ENCODE measurements around the gene SMOC2.

DNA sequence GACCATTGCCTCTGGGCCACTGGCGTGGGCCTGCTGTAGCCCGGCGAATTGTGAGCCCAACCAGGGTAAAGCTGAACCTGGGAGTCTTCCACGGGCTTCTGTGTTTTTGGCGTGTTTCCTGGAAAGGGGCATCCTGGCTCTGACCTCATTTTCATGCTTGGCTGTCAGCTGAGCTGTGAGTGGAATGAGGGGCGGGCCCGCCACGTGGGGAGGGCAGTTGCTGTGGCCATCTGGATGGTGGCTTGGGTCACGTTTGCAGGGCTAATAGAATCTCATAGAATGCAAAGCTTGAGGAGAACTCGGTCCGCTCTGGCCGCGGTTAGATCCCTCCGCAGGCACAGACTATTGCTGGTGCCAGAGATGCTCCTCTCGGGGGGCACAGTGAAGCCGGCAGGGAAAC, 263.0 kb downstream of the SMOC2 start:
- TF ChIP-seq, protein P1, sequence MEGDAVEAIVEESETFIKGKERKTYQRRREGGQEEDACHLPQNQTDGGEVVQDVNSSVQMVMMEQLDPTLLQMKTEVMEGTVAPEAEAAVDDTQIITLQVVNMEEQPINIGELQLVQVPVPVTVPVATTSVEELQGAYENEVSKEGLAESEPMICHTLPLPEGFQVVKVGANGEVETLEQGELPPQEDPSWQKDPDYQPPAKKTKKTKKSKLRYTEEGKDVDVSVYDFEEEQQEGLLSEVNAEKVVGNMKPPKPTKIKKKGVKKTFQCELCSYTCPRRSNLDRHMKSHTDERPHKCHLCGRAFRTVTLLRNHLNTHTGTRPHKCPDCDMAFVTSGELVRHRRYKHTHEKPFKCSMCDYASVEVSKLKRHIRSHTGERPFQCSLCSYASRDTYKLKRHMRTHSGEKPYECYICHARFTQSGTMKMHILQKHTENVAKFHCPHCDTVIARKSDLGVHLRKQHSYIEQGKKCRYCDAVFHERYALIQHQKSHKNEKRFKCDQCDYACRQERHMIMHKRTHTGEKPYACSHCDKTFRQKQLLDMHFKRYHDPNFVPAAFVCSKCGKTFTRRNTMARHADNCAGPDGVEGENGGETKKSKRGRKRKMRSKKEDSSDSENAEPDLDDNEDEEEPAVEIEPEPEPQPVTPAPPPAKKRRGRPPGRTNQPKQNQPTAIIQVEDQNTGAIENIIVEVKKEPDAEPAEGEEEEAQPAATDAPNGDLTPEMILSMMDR (conservative IDR thresholded peaks at IDR 0.05 in 1 of 2, IDR thresholded peaks at IDR 0.05 in 1 of 2; ENCODE audit: extremely low read depth in 1 of 2, insufficient read depth in 1 of 2, low read depth in 1 of 2, low read length in 2 of 2): no peak
- no peak for TF ChIP-seq EZH2 (IDR thresholded peaks at IDR 0.05; ENCODE audit: borderline replicate concordance, low read length)

Data from mammary epithelial cell (primary cell).